GM18498 (cell line): Measurements from ENCODE around the gene GLI3.

Experiments
- ATAC-seq: cut with Tn5 transposase; IDR thresholded peaks from one replicate; pipeline ENCODE4 v1.9.1; 2021; ENCODE audit warnings: mild to moderate bottlenecking, moderate library complexity; ENCODE audit not compliant: unreplicated experiment

The GLI3 gene

DNA sequence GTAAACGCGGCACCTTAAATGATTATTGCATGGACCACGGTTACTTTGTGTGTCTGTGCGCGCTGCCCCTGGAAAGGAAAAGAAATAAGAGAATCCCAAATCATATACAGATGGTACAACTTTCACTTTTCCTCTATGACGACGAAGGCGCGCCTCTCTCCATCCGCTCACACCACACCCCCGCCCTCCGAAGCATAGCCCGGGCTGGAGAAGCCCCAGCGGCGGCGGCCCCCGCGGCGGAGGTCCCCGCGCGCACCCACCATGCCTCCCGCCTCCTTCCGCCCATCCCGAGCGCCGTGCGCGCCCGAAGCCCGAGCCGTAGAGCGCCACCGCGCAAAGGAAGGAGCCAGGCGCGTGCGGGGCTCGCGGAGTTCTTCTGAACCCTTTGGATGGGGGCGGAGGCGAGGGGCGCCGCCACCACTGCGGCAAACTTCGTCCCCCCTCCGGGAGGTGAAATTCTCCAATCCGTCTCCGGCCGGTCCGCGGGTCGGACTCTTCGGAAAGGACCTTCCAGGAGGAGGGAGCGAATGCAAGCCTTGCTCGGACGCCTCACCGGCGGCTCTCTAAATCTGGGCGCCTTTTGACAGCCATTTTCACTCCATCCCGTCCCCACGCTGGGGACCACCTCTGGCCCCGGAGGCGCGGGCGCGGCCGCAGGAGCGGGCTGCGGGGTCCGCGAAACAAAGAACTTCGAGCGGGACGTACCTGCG, 588 bp downstream of the GLI3 start:
- ATAC-seq = peak; percentile 32

DNA sequence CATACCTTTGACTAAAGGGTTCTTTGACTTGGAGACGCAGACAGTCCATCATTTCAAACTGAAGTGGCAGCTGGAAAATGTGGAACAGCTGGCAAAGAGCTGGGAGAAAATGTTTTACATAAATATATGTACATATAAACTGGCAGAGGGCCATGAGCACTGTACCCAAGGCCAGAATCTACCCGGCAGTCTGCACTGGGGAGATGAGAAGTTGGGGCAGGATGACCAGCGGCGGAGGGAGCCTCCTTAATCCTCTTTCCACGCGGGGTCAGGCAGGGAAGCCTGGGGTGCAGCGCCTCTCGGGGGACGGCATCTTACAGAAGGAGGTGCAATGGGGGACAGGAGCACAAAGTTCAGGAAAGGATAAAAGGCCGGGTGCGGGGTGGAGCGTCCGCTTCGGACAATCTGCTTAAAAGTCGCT, 1.3 kb downstream of the GLI3 start:
- ATAC-seq = no peak

DNA sequence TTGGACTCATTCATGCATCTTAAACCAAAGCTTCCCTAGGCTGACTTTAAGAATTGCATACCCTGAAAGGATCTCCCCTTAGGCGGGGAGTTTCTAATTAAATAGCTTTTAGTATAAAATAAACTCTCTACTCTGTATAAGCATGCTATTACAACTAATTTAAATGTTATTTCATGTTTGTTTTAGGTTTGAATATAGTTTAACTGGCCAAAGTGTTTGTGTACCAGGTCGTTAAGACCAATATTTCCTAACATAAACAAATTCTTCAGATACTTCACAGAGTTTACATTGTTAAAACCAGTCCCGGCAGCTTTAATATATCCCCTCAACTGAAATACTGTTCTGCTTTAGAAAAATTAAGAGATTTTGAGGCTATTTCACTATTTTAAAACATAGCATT, 2.3 kb downstream of the GLI3 start:
- ATAC-seq = no peak

DNA sequence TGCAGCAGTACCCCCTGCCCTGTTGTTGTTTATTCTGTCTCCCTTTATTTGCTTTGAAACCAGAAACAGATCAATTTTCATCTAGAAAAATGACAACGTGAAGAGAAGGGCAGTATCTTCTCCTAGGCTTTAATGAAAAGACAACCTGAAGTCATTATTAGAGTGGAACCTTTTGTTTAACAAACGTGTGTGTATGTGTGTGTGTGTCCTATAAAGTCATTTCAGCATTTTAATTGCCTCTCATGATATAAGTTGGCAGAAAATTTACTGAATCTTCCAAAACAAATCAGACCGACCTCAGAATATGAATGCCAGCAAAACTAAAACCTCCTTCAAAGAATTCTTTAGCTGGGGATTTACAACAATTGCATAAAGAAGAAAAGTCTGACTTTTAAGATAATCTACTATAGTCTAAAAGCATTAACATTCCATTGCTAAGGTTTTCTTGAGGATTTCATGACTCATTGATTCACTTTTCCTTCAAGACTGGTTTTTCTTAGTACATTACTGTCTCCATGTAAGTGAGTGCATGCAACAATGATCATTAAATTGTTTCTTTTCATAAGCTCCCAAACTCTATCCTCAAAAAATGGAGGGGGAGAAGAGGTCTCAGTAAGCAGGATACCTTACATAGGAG, 3.2 kb downstream of the GLI3 start:
- ATAC-seq = no peak

DNA sequence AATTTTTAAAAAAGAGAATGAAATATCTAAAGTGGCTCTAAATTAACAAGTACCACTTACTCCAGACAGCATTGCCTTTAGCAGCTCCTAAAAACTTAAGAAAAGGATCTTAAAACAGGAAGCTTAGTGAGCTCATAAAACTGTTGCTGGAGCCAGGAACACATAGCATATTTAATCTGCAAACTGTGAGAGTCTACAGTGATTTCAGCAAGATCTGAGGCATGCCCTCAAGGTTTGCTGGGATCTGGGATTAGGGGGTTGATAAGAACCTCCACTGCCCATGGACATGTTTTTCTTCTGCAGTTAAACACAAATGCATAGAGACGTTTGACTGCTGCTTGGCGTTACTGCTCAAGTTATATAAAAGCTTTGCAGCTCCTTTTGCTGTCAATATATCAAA, 3.8 kb downstream of the GLI3 start:
- ATAC-seq = no peak

DNA sequence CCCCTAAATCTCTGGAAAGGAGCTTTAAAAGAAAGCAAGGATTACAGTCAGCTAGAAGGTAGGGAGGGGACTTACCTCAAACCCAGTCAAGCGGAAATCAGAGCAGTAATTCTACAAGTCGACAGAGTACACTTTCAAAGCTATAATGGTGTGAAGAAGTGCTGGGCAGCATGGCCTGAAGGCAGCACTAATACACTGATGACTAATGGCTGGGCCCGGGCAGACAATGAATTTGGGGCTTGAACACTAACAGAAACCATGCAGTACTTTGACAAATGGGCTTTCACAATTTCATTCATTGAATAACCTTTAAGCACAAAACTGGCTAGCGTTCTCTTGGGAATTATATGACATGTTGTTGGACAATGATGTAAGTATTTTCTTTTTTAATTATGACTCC, 4.7 kb downstream of the GLI3 start:
- no peak for ATAC-seq

DNA sequence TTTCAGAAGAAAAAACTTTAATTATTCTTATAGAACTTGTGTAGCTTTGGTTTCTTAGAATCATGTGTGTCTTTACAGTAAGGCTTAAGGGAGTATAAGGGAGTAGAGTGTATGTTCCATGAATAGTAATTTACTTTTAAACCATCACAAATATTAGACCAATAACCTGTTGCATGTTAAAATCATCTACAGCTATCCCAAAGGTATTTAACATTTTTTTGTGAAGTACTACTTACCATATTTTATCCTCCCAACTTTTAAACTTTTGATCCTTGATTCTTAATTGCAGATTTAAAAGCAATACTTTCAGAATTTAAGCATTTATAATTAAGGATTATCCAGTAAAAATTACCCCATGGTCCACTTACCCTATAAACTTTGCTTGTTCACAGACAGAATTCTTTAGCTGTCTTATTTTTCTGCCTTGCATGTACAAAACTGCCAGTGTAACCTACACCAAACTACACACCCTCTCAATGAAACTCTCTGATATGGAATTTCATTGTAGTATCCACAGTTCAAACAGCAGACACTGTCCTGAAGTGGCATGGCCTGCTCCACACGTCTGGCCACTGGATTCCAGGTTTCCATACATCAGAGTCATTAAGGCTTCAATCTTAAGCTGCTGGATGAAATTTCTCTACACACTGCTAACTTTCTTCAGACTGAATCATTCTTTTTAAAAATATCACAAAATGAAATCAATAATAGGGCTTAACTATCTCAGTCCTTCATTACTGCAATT, 5.8 kb downstream of the GLI3 start:
- ATAC-seq = no peak

DNA sequence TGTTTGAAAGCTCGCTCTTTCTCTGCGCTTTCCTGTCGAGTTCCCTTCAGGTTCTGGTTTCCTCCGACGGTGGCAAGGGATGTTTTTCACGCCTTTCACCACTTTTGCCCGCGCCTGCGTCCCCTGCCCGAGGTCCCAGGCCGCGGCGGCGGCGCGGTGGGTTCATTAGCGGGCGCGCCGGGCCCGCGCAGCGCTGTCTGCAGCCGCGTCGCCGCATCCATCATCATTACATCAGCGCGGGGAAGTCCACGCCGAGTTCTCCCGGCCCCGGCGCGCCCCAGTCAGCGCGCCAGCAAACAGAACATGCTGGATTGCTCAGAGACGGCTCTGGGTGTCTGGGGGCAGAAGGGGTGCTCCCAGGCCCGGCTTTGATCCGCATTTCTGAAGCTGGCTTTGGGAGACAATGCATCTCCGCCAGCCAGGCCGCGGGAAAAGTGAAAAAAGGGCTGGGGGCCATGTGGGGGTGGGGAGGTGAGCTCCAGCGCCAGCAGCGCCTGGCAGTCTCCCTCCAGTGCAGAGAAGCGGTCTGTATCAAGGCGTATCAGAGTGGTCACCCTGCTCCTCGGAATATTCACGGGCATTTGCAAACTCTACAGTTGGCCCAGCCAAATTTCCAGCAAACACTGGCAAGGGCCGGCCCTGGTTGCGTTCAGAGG, 8.9 kb downstream of the GLI3 start:
- peak; percentile 39 for ATAC-seq

DNA sequence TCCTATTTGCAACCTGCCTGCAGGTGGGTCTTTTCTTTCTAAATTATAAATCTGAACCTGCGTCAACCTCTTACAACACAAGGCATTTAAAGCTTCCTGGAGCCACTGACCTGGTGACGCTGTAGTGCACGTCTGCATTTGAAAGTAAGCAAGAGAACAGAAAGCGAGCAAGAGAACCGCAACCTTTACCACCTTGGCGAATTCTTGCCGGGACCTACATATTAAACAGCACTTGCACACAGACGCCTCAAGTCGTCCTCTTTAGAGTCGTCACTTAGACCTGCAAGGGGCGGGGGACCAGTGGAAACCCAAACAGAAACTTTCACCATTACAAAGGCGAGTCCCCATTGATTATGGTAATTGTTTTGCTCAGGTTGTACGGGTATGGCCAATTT, 9.5 kb downstream of the GLI3 start:
- ATAC-seq = peak; percentile 69

DNA sequence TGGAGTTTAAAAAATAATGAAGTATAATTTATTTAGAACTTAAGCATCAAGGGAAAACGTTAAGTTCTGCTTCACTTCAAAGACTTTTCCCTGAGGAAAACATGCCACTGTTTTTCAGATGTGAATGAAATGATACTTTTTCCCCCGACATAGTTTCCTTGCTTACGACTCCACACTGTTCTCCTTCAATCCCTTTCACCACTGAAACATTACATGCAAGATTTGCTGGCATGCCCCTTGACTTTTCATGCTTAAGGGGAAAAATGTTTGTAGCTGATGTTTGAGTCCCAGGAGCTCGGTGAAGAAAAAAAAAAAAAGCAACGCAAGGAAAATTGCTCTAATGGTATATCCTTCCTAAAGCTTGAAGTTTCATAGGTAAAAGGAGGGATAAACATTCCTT, 10.0 kb downstream of the GLI3 start:
- ATAC-seq = no peak

DNA sequence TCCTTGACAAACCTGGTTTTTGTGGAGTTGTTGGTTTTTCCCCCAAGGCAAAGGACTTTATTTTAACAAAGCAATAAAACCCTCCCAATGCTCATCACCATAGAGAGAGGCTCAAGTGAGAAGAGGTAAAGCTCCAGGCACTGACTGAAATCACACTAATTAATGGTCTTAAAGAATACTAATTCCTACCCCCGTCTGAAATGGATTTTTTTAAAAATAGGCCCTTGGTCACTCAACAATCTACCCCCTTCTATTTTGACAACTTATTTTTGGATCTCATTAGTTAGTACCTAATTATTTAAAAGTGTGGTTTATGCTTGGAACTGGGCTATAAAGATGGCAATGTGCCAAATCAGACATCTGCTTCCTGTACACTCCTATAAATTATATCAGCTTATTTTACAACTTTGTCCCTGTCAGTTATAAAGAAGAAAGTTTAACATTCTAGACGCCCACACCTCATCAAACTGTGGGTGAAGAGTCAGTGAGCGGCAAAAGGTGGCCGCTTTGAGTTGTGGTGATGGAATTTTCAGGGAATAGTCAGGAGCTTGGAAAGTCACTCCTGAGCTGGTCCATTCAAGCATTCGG, 10.6 kb downstream of the GLI3 start:
- ATAC-seq = no peak

DNA sequence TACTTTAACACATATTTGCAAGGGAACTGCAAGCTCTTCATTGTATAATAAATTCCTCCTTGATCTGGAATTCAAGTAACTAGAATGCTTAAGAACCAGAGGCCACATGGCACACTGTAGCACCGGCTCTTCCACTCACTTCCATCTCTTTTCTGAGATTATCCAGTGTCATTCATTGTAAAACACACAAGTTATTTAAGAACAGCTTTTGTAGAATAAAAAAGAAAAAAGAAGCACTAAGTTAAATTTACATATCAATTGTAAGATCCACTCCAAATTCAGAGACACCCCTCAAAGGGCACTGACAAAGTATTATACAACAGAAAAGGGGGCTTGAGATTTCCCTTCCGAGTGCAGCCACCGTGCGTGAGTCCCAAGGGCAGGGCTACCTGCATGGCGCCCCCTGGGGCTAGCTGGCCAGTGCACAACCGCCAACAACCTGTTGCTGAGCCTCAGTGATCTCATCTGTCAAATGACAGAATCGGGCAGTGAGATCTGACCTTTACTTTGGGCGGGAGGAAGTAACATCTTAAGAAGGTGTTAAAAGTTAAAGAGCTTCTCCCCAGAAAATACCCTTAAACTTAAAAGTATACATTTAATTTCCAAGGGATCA, 12.5 kb downstream of the GLI3 start:
- no peak for ATAC-seq

DNA sequence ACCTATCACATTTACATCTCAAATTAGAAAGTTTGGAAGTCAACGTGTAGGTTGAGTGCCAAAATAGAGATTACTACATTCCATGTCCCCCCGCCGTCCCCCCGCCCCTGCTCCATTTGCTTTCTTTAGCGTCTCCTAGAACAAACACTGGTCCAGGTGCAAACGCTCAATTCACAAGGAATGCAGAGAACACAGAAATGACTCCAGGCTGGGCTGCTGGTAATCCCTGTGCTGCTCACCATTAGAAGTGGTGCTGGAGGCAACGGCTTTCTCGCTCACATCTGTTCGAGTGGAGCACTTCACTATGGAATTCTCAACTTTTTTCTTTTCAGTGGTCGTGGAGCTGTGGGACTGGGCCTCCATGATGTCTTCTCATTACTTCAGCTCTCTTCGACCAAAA, 14.1 kb downstream of the GLI3 start:
- no peak for ATAC-seq

DNA sequence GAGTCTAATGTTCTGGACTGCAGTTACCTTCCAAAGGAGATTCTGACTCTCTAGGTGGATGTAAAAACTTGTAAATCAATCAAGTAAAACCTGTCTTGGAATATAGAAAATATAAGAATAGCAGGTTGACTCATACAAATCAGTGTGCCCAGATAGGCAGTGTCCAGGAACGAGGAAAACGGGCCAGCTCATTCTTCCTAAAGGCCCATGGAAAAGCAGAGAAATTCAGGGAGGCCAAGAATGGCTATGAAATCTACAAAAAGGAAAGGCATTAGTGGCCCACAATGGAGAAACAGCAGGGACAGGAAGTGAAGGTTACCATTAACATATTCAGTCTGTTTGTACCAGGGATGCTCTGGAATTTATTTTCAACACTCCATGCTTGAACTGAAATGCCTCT, 14.9 kb downstream of the GLI3 start:
- ATAC-seq = no peak

DNA sequence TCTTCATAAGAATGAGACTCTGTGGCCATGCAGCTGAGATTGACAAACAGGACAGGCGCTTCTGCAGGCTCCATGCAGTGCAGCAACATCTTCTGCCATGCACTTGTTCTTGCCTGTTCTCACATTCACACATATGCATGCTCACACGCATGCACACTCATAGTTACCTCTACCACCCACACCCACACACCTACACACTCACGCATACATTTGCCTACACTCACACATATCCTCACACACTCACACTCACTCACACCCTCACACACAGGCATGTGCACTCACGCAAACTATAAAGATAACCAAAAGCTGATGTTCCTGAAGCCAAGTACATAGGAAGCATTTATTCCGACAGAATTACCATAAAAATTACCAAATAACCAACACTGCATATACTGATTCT, 15.7 kb downstream of the GLI3 start:
- ATAC-seq = no peak

DNA sequence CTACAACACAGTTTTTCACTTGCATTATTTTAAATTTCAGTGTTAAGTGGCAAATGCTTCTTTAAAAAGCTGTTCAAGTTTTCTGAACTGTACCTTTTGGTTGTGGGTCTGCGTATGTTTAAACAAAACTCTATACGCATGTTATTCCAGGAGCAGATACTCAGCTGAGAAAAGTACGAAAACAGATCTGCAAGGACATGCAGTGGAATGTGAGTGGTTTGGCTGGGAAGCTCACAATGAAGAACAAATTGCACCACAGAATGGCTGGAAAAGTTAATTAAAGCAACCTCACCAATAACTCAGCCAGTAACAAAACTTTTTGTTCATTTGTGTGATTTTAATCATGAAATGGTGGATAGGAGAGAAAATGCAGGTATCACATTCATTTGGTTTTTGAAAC, 17.6 kb downstream of the GLI3 start:
- no peak for ATAC-seq

DNA sequence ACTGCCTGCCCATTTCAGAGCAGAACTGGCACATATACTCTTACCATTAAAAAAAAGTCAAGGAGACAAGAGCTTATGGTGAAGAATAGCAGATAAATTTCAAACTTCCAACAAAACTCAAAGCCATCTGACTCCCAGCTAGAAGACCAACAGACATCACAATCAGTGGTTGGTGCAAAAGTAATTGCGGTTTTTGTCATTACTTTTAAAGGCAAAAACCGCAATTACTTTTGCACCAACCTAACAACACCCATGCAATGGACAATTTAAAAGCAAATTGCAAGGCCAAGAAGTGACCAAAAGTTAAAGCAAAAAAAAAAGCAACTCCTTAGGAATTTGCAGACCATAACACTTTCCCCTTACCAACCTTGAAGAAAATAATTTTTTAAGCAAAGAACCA, 18.8 kb downstream of the GLI3 start:
- no peak for ATAC-seq

DNA sequence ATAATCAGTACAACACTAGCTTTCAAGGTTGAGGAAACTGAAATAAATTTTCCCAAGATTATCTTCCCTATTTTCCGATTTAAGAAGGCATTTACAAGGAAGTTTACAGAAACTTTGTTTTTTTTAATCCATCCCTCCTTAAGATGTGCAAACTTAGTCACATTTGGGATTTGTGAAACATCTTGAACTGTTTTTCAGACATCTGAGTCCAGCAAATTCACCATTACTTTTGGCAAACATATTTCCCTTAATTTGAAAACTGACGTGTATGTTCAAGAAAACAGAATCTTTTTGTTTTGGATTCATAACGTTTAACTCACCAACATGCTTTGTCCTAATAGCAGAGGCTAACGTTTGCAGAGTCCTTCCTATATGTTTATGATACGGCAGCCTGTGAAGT, 19.5 kb downstream of the GLI3 start:
- ATAC-seq = no peak

DNA sequence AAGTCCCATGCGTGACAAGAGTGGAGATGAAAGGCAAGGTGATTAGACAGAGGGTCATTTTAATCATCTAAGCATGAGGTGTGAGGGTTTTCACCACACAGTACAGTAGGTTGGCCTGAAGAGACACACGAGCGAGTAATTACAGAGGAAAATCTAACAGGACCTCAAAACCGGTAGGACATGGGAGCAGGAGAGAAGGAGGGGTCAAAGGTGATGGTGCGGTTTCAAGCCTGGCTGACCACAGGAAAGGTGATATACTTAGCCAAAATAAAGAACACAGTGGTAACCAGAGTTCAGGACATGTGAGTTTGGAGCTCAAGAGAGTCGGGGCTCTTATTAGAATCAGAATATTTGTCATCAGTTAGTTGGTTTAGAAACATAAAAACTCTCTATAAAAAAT, 20.0 kb downstream of the GLI3 start:
- no peak for ATAC-seq

DNA sequence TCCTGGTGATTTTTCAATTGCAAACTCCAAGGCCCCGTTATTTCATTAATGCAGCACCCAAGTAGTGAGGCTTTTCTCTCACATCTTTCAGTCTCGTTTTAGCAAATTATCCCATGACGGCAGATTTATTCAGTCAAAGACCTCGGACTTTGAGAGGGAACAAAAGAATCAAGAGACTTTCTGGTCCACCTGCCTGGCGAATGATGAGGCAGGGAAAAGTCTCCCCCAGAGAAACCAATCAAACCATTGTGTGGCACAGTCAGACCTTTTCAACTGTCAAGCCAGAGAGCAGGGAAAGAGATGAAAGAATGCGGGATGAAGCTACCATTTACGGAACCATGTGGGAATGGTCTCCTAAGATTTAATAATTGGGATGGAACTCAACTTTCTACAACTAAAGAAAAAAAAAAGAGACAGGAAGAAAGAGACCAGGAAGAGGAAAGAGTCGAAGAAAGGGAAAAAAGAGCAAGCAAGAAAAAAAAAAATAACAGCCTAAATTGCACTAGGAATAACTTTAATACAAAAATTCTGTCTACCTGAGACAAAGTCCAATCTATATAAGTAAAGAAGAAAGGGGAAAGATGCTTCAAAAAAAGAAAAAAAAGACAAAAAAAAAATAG, 22.8 kb downstream of the GLI3 start:
- ATAC-seq = no peak

DNA sequence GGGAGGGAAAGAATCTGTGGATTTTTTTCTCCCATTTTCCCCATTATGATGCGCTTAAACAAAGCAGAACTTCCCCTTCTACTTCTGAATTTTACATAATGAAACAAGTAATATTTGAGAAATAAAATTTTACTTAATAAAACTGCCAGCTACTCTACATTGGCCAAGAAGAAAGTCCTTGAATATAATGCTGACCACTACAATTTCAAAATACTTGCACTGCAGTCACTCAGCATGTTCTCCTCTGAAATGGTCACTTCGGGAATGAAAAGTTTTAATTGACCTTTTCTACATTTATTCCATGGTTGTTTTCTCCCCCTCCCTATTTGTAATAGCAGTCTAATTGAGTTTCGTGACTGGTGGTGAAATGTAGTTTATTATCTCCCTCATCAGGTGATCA, 23.9 kb downstream of the GLI3 start:
- ATAC-seq = no peak
